GM18870 (cell line): ENCODE data around the gene TBC1D1.
"Not testable (repeated sequence)": the region's sequence is repeated elsewhere in the genome, so short reads cannot be mapped to it uniquely, and the experiment has no call there.

ENCODE experiments used
- ATAC-seq: cut with Tn5 transposase; IDR thresholded peaks from one replicate; pipeline ENCODE4 v1.9.1; 2021; ENCODE audit warnings: moderate library complexity; ENCODE audit not compliant: unreplicated experiment

The TBC1D1 gene

DNA sequence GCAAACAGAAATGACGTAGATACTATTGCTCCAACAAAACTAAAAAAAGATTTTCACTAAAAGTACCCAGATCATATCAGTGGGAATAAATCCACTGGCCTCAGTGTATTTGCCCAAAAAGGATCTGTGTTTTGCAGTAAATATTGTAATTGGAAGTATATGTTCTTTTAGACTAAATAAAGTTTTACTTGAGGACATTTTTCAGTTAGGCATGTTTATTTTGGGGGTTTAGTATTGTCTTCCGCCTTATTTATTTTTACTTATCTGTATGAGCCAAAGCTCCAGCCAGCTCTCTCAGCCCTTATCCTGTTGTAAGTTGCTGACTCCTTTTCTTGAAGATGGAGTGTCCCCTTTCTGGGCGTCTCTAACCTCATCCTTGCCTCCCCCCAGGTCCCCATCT is 119.1 kb downstream of the TBC1D1 start:
- ATAC-seq = no peak

GRCh38 chr4:38011511-38012162 is 120.8 kb downstream of the TBC1D1 start:
- no peak for ATAC-seq

DNA sequence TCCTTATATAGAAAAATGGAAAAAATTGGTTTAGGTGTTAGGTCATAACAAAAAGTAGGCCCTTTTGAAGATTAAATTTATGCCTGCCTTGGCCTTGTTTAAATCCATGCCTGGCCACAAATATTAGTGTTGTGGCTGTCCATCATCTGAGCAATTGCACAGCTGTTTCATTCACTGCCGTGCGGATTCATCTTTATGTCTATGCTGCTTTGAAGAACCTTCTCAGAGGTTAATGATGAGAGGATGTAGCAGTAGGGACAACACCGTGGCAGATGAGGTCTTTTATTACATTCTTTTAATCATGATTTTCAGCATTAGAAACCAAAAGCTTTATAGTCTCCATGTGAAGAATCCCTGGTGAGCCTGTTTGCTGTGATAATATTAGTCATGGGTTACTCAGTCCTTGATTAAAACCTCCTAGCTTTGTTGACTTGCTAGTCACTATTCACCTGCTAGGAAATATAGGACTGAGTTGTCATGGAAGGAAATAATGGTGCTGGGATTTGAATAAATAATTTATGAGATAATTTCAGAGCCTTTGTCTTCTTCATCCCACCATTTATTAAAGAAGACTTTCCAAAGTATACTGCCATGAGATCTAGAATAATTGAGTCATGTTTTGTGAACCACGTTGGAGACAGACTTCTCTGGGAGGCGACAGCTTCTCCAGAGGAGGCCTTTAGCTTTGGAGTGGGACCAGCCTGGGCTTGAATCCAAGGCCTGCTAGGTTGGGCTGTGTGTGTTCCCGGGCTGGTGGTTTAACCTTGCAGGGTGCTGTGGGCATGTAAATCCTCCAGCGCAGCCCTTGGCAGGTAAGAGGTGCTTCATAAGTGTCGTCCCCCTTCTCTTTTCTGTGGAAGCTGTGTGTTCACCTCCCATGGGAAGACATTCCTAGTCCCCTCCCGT is 122.8 kb downstream of the TBC1D1 start:
- ATAC-seq = no peak

DNA sequence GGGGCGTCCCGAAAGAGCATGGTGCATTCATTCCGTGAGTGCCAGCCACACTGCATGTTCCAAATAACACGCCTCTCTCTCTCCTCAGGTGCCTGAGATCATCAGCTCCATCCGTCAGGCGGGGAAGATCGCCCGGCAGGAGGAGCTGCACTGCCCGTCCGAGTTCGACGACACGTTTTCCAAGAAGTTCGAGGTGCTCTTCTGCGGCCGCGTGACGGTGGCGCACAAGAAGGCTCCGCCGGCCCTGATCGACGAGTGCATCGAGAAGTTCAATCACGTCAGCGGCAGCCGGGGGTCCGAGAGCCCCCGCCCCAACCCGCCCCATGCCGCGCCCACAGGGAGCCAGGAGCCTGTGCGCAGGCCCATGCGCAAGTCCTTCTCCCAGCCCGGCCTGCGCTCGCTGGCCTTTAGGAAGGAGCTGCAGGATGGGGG is 123.6 kb downstream of the TBC1D1 start:
- ATAC-seq = no peak

GRCh38 chr4:38015886-38016515 is 125.1 kb downstream of the TBC1D1 start:
- no peak for ATAC-seq

- ATAC-seq = no peak
Observed at GRCh38 chr4:38016698-38017097, 125.8 kb downstream of the TBC1D1 start.

DNA sequence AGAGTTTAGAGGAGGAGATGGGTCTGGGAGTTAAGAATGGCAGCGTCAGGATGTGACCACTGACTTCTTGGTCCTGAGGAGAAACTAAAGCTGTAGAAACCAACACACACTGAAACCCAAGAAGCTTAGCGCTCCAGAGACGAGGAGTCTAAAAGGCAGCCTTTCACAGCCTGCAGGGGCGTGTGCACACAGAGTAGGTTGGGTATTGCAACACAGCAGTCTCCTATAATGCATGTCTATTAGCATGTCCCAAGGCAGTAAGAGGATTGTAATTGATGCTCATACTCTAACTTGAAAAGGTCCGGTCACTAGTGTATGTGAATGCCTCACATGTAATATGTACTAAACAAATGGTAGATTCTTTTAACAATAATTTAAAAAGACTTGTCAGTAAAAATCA is 126.7 kb downstream of the TBC1D1 start:
- ATAC-seq = no peak

DNA sequence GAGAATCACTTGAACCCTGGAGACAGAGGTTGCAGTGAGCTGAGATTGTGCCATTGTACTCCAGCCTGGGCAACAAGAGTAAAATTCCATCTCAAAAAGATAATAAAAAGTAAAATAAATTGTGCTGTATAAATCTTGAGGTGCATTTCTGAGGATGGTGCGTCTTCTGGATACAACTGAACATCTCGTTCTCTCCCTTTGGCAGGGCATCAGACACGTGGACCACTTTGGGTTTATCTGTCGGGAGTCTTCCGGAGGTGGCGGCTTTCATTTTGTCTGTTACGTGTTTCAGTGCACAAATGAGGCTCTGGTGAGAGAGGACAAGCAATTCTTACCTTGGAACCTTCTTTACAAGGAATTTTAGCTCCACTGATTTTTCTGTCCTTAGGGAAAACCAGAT is 129.5 kb downstream of the TBC1D1 start:
- ATAC-seq = no peak

GRCh38 chr4:38020961-38021360 is 130.1 kb downstream of the TBC1D1 start:
- not testable (repeated sequence) for ATAC-seq

DNA sequence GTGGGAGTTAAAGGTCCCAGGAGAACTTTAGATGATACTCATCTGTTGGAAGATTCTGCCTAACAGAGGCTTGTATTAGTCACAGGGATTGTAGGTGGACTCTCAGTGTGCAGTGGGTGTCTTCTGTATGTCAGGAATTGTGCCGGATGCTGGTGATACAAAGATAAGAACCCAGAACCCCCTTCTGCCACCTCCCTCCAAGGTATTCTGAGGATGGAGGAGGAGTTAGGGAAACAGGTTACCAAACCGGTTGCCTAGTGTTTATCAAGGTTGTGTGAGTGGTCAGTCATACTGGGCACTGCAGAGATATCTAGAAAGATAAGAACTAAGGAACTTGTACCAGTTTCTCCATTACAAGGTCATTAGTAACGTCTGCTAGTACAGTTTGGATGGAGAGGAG is 130.9 kb downstream of the TBC1D1 start:
- ATAC-seq = no peak

GRCh38 chr4:38023347-38024205 is 132.7 kb downstream of the TBC1D1 start:
- ATAC-seq = no peak

- ATAC-seq = no peak
Observed at GRCh38 chr4:38024206-38024509, 133.3 kb downstream of the TBC1D1 start.

GRCh38 chr4:38025665-38026064 is 134.8 kb downstream of the TBC1D1 start:
- no peak for ATAC-seq

DNA sequence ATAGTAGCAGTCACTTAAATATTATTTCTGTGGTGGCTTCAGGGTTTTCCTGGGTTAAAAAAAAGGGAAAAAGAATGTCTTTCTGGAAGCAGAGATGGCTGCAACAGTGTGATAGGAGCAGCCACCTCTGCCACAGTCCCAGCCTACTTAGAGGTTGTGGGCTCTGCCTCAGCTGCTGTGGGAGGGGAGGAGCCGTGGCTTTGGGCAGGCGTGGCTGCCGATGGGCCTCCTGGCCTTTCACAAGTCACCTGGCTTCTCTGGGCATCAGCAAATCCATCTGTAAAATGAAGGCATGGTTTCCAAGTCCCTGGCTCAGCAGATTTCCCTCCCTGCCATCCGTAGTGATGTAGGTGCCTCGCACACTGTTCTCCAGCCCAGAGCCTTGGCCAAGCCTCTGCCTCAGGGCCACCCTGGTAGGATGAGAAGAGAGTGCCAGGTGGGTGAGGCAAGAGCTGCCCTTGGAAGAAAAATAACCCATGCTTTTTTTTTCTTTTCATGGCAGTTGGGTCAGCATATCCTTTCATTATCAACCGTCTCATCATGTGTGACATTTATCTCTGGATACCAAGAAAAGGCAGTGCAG is 135.4 kb downstream of the TBC1D1 start:
- no peak for ATAC-seq

- ATAC-seq = no peak
Observed at GRCh38 chr4:38030023-38030422, 139.1 kb downstream of the TBC1D1 start.

GRCh38 chr4:38034986-38035882 is 144.3 kb downstream of the TBC1D1 start:
- ATAC-seq = no peak

- ATAC-seq = no peak
Observed at GRCh38 chr4:38036548-38036947, 145.7 kb downstream of the TBC1D1 start.

GRCh38 chr4:38037612-38038011 is 146.7 kb downstream of the TBC1D1 start:
- ATAC-seq = no peak

- no peak for ATAC-seq
Observed at GRCh38 chr4:38040619-38041018, 149.7 kb downstream of the TBC1D1 start.

GRCh38 chr4:38044060-38044459 is 153.2 kb downstream of the TBC1D1 start:
- ATAC-seq = no peak
